Fibroblast of lung (primary cell): Measurements from ENCODE around the gene RPS21. TPM values are rescaled to one million over a fixed set of nuclear protein-coding genes. Genes with fewer than 3 reads are reported as not detected.

ENCODE experiments used
- DNase-seq, 2 donors: peaks; one replicate each; pipeline versions ENCODE4 v3.0.0 to v3.0.0-alpha.2; 2010; ENCODE audit warnings: low read depth in 2 of 2
- H2AFZ ChIP-seq: 2 replicates; pipeline ENCODE4 v1.5.1; 2012; ENCODE audit warnings: low read length, control low read depth, inconsistent platforms
- H3K27ac ChIP-seq: 2 replicates; pipeline ENCODE4 v1.5.1; 2011; ENCODE audit warnings: low read length, control low read depth; ENCODE audit not compliant: insufficient read depth
- H3K27me3 ChIP-seq: 2 replicates; pipeline ENCODE4 v1.5.1; 2011; ENCODE audit warnings: mild to moderate bottlenecking, low read length; ENCODE audit not compliant: control insufficient read depth, insufficient read depth
- H3K36me3 ChIP-seq: 2 replicates; pipeline ENCODE4 v1.5.1; 2011; ENCODE audit warnings: low read length; ENCODE audit not compliant: control insufficient read depth, insufficient read depth
- H3K4me1 ChIP-seq: 2 replicates; pipeline ENCODE4 v1.5.1; 2011; ENCODE audit warnings: low read length; ENCODE audit not compliant: control insufficient read depth, insufficient read depth; ENCODE audit errors: extremely low read depth
- H3K4me2 ChIP-seq: 2 replicates; pipeline ENCODE4 v1.5.1; 2011; ENCODE audit warnings: low read length, control low read depth; ENCODE audit not compliant: insufficient read depth; ENCODE audit errors: extremely low read depth
- H3K4me3 ChIP-seq, 4 experiments: fragments of 200-600 bp in 1 of 4; sonication (generic) in 1 of 4; replicated peaks in 1 of 4; 2 replicates each; pipeline ENCODE4 v1.5.1; 2011 to 2016; ENCODE audit warnings: low read length in 4 of 4, low read depth in 3 of 4, mild to moderate bottlenecking in 3 of 4, control low read depth in 2 of 4, inconsistent platforms in 1 of 4, mixed read lengths in 1 of 4; ENCODE audit not compliant: insufficient read depth in 1 of 4; ENCODE audit errors: control extremely low read depth in 1 of 4
- H3K79me2 ChIP-seq: 2 replicates; pipeline ENCODE4 v1.5.1; 2012; ENCODE audit warnings: mild to moderate bottlenecking, low read length, inconsistent platforms; ENCODE audit not compliant: control insufficient read depth, insufficient read depth
- H3K9ac ChIP-seq: 2 replicates; pipeline ENCODE4 v1.5.1; 2011; ENCODE audit warnings: mild to moderate bottlenecking, low read length, control low read depth; ENCODE audit not compliant: insufficient read depth
- H3K9me3 ChIP-seq: 2 replicates; pipeline ENCODE4 v1.5.1; 2012; ENCODE audit warnings: low read depth, low read length; ENCODE audit not compliant: control insufficient read depth, insufficient read depth
- H4K20me1 ChIP-seq: 2 replicates; pipeline ENCODE4 v1.5.1; 2011; ENCODE audit warnings: low read length; ENCODE audit not compliant: control insufficient read depth, insufficient read depth; ENCODE audit errors: extremely low read depth
- EZH2 ChIP-seq: IDR thresholded peaks from 2 replicates; pipeline ENCODE4 v1.5.1; 2012; ENCODE audit warnings: low read length, control low read depth, mild to moderate bottlenecking; ENCODE audit errors: missing control alignments
- polyA plus RNA-seq, 2 donors: library from polyadenylated mRNA; depleted of rRNA in 1 of 2; stranded (reverse) in 1 of 2; unstranded in 1 of 2; fragments of >200 nt; gene quantifications; 2 replicates each; pipeline ENCODE4 v1.2.1, GENCODE V29; 2011 to 2012; ENCODE audit warnings: missing spikeins in 1 of 2
- total RNA-seq: library from RNA; depleted of rRNA; stranded (reverse); fragments of >200 nt; gene quantifications from 2 replicates; pipeline ENCODE4 v1.2.1, GENCODE V29; 2014
- TF ChIP-seq, protein P1 (sequence below), 2 donors: IDR thresholded peaks in 1 of 2; conservative IDR thresholded peaks in 1 of 2; 1 replicate in 1 of 2; 2 replicates in 1 of 2; pipeline ENCODE4 v1.5.1; 2011 to 2012; ENCODE audit warnings: low read length in 2 of 2, control low read depth in 1 of 2, inconsistent platforms in 1 of 2, low read depth in 1 of 2, mild to moderate bottlenecking in 1 of 2

Gene RPS21
- total and polyA plus RNA-seq, 2 donors (not counting 1 experiment from before 2014, with no cell fraction given) = 867 to 2,081 TPM

DNA sequence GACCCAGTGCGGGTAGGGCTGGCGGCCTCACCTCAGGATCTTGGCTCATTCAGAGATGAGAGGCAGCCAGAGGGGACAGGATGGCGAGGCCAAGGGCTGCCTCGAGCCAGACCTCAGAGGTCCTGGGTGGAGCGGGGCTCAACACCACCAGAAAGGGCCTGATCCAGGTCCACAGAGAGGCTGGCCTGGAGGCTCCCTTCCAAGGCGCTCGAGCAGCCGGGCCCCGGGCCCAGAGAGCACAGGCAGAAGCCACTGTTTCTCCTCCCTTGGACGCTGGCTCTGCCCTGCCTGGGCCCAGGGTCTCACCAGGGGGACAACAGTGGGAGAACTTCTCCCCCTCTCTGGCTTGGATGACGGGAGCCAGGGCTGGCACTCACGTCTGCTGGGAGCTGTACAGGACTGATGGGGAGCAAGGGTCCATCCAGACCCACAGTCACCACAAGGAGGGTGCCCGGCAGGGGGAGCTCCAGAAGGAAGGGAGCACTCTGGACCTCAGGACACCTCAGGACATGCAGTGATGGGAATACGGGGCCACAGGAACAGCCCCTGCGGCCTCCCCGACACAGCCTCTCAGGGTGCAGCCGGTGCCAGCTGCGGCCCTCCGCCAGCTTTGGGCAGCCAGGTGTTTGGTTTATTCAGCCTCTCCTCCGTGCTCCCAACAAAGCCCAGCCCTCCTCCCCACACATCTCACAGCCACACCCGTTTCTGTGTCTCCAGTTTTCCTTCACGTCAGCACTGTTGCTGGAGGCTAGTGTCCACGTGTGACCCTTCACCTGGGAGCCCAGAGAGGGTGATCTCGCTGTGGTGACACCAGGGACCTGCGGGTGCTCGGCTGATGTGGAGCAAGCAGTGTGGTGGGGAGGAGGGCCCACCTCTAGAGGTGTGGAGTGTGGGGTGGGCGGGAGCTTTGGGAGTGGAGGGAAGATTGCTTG is 8.7 kb downstream of the RPS21 start:
- no peak for TF ChIP-seq EZH2
- TF ChIP-seq, protein P1, sequence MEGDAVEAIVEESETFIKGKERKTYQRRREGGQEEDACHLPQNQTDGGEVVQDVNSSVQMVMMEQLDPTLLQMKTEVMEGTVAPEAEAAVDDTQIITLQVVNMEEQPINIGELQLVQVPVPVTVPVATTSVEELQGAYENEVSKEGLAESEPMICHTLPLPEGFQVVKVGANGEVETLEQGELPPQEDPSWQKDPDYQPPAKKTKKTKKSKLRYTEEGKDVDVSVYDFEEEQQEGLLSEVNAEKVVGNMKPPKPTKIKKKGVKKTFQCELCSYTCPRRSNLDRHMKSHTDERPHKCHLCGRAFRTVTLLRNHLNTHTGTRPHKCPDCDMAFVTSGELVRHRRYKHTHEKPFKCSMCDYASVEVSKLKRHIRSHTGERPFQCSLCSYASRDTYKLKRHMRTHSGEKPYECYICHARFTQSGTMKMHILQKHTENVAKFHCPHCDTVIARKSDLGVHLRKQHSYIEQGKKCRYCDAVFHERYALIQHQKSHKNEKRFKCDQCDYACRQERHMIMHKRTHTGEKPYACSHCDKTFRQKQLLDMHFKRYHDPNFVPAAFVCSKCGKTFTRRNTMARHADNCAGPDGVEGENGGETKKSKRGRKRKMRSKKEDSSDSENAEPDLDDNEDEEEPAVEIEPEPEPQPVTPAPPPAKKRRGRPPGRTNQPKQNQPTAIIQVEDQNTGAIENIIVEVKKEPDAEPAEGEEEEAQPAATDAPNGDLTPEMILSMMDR (conservative IDR thresholded peaks at IDR 0.05 in 1 of 2, IDR thresholded peaks at IDR 0.05 in 1 of 2; ENCODE audit: low read depth in 1 of 2, low read length in 2 of 2) = no peak
- Histone ChIP-seq H3K9ac (no peak overlapping the region), H3K4me1 (no peaks in the 10 kb centered on the region), H3K79me2 (no peaks in the 10 kb centered on the region), H3K36me3 (peaks cover 9% of the 10 kb centered on the region), H3K9me3 (no peaks in the 10 kb centered on the region), H4K20me1 (no peaks in the 10 kb centered on the region), H3K27me3 (no peaks in the 10 kb centered on the region), H2AFZ (no peak overlapping the region), H3K4me3 (no peak overlapping the region), H3K27ac (no peak overlapping the region), H3K4me2 (no peak overlapping the region)
- no peak for DNase-seq

DNA sequence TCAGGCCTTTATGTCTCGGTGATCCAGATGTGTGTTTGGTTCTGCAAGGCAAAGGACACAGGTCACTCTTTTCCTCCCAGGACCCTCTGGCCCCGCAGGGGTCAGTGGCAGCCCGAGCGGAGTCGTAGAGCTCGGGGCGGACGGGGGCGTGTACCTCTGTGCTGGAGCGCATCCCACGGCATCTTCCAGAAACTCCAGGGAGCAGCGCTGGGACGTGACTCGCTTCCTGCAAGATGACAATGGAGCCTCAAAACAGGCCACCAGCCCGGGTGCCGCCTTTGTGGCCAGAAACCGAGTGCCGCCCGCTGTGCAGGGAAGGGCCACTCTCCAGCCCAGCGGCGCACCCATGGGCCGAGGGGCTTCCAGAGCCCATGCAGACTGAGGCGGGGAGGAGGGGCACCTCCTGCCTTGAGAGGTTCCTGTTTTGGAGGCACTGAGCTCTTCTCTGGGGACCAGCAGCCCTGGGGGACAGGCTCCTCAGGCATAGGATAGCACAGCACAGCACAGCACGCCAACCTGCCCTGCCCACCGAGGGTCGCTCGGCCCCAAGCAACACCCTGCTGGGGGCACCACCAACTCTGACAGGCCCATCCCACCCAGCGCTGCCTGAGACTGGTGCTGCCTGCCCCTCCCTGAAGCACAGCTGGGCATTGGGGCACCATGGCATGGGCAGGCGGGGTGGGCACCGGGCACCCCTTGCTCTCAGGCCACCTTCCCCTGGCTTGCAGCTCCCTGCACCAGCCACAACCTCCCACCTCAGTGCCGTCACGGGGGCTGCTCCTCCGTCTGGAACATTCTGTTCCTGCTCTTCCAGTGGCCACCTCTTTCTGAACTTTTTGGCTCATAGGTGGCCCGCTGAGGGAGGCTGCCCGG is 9.7 kb downstream of the RPS21 start:
- no peak for TF ChIP-seq EZH2
- TF ChIP-seq, protein P1 (conservative IDR thresholded peaks at IDR 0.05 in 1 of 2, IDR thresholded peaks at IDR 0.05 in 1 of 2; ENCODE audit: low read depth in 1 of 2, low read length in 2 of 2) = no peak
- no peak overlapping the region for H3K4me2 ChIP-seq
- H3K36me3 ChIP-seq = peaks cover 3% of the 10 kb centered on the region
- H3K9me3 ChIP-seq = no peaks in the 10 kb centered on the region
- no peaks in the 10 kb centered on the region for H3K79me2 ChIP-seq
- no peak overlapping the region for H3K9ac ChIP-seq
- no peak overlapping the region for H3K27ac ChIP-seq
- H3K27me3 ChIP-seq = no peaks in the 10 kb centered on the region
- H3K4me1 ChIP-seq = no peaks in the 10 kb centered on the region
- no peaks in the 10 kb centered on the region for H4K20me1 ChIP-seq
- H2AFZ ChIP-seq = no peak overlapping the region
- no peak overlapping the region for H3K4me3 ChIP-seq
- DNase-seq = no peak
